HCT116 (cell line): ENCODE measurements around the gene NPSR1. TPM values are rescaled to one million over a fixed set of nuclear protein-coding genes. Genes with fewer than 3 reads are reported as not detected.
"Not testable (repeated sequence)": the region's sequence is repeated elsewhere in the genome, so short reads cannot be mapped to it uniquely, and the experiment has no call there.

Experiments used
- ATAC-seq: fragments of 200-7000 bp; cut with Tn5 transposase; 2 replicates; pipeline ENCODE4 v1.9.1; 2020; ENCODE audit warnings: mild to moderate bottlenecking, moderate library complexity
- BruUV-seq: library from RNA; stranded (reverse); fragments of 400-500 nt; replicated peaks from 2 replicates; lab custom pipeline; 2021; lab: Mats Ljungman, UMichigan
- CTCF ChIA-PET: fragments of 300-600 bp; sonication (Branson Sonifier 250); formaldehyde crosslinking; loops from one replicate; lab custom pipeline; 2021; ENCODE audit warnings: antibody characterized with exemption; lab: Charles Lee
- POLR2A ChIA-PET: fragments of 300-600, 350-600 bp; sonication (Branson Sonifier 250); formaldehyde crosslinking; loops from one replicate; lab custom pipeline; 2021; ENCODE audit warnings: antibody characterized with exemption; lab: Charles Lee
- RAD21 ChIA-PET, 2 experiments: fragments of 300-600 bp; sonication (Branson Sonifier 250); formaldehyde crosslinking; loops; one replicate each; lab custom pipeline; 2023; ENCODE audit warnings: low total read pairs in 2 of 2; ENCODE audit not compliant: uncharacterized antibody in 2 of 2, unreplicated experiment in 2 of 2, low non-redundant PET in 1 of 2; lab: Charles Lee
- DNase-seq: peaks from one replicate; pipeline ENCODE4 v3.0.0-alpha.2; 2010; ENCODE audit warnings: low read depth, low spot score
- H2AFZ ChIP-seq: fragments of 200-600 bp; shearing (Covaris generic), sonication (generic); 2 replicates; pipeline ENCODE4 v1.6.1; 2017; ENCODE audit warnings: low read depth, mixed run types, mixed read lengths, antibody characterized with exemption, low read length; ENCODE audit not compliant: poor library complexity, severe bottlenecking
- H3K27ac ChIP-seq: 2 replicates; pipeline ENCODE4 v1.5.1; 2012; ENCODE audit warnings: low read depth, low read length
- H3K27me3 ChIP-seq: fragments of 200-600 bp; sonication (generic); 2 replicates; pipeline ENCODE4 v1.6.1; 2016; ENCODE audit warnings: mixed run types, low read length, mixed read lengths; ENCODE audit not compliant: insufficient read depth
- H3K36me3 ChIP-seq, 2 experiments: fragments of 200-500 bp in 1 of 2; fragments of 200-600 bp in 1 of 2; sonication (Bioruptor generic) in 1 of 2; sonication (generic) in 1 of 2; 2 replicates each; pipeline versions ENCODE4 v1.5.1 to v1.6.1; 2014 to 2016; ENCODE audit warnings: low read length in 2 of 2, inconsistent platforms in 1 of 2, mixed read lengths in 1 of 2, mixed run types in 1 of 2; ENCODE audit not compliant: insufficient read depth in 2 of 2, control insufficient read depth in 1 of 2
- H3K4me1 ChIP-seq, 2 experiments: fragments of 200-600 bp in 1 of 2; sonication (generic) in 1 of 2; 2 replicates each; pipeline versions ENCODE4 v1.5.1 to v1.6.1; 2012 to 2017; ENCODE audit warnings: low read length in 2 of 2, inconsistent platforms in 1 of 2, mild to moderate bottlenecking in 1 of 2, mixed read lengths in 1 of 2, mixed run types in 1 of 2, moderate library complexity in 1 of 2; ENCODE audit not compliant: insufficient read depth in 2 of 2, control insufficient read depth in 1 of 2
- H3K4me2 ChIP-seq: fragments of 200-600 bp; sonication (generic); 2 replicates; pipeline ENCODE4 v1.6.1; 2017; ENCODE audit warnings: mixed run types, low read length, mixed read lengths
- H3K4me3 ChIP-seq, 2 experiments: fragments of 200-600 bp in 1 of 2; sonication (generic) in 1 of 2; replicated peaks in 1 of 2; 2 replicates each; pipeline ENCODE4 v1.5.1; 2011 to 2016; ENCODE audit warnings: low read length in 2 of 2, control low read depth in 1 of 2, low read depth in 1 of 2, mild to moderate bottlenecking in 1 of 2, mixed read lengths in 1 of 2, mixed run types in 1 of 2
- H3K79me2 ChIP-seq: fragments of 200-600 bp; sonication (generic); 2 replicates; pipeline ENCODE4 v1.6.1; 2017; ENCODE audit warnings: mild to moderate bottlenecking, mixed run types, low read length, moderate library complexity, mixed read lengths; ENCODE audit not compliant: insufficient read depth
- H3K9ac ChIP-seq: fragments of 200-600 bp; sonication (generic); 2 replicates; pipeline ENCODE4 v1.6.1; 2016; ENCODE audit warnings: low read length, mixed read lengths
- H3K9me2 ChIP-seq: fragments of 200-600 bp; sonication (generic), shearing (Covaris generic); 2 replicates; pipeline ENCODE4 v1.6.1; 2017; ENCODE audit warnings: mixed run types, mild to moderate bottlenecking, moderate library complexity; ENCODE audit not compliant: insufficient read depth
- H3K9me3 ChIP-seq, 2 experiments: fragments of 200-500 bp in 1 of 2; fragments of 200-600 bp in 1 of 2; sonication (Bioruptor generic) in 1 of 2; sonication (generic) in 1 of 2; 2 replicates each; pipeline ENCODE4 v1.6.1; 2014 to 2017; ENCODE audit warnings: low read length in 2 of 2, mixed read lengths in 2 of 2, inconsistent platforms in 1 of 2, low read depth in 1 of 2, mild to moderate bottlenecking in 1 of 2, mixed run types in 1 of 2, moderate library complexity in 1 of 2; ENCODE audit not compliant: control insufficient read depth in 1 of 2, insufficient read depth in 1 of 2
- H4K20me1 ChIP-seq: fragments of 200-600 bp; sonication (generic), shearing (Covaris generic); 2 replicates; pipeline ENCODE4 v1.6.1; 2017; ENCODE audit warnings: mixed run types, mild to moderate bottlenecking, moderate library complexity; ENCODE audit not compliant: insufficient read depth
- ATF3 ChIP-seq: IDR thresholded peaks from 2 replicates; pipeline ENCODE4 v1.6.1; 2012
- CEBPB ChIP-seq: IDR thresholded peaks from 2 replicates; pipeline ENCODE4 v1.6.1; 2012; ENCODE audit warnings: low read depth
- CTCF ChIP-seq, 3 experiments: fragments of 200-600 bp in 1 of 3; sonication (generic) in 1 of 3; IDR thresholded peaks in 2 of 3; conservative IDR thresholded peaks in 1 of 3; 2 replicates each; pipeline ENCODE4 v1.5.1; 2012 to 2017; ENCODE audit warnings: low read depth in 2 of 3, low read length in 2 of 3, antibody characterized with exemption in 1 of 3, borderline replicate concordance in 1 of 3, control low read depth in 1 of 3, mild to moderate bottlenecking in 1 of 3, mixed read lengths in 1 of 3, mixed run types in 1 of 3, moderate library complexity in 1 of 3; ENCODE audit not compliant: insufficient read depth in 1 of 3
- ELF1 ChIP-seq: IDR thresholded peaks from 2 replicates; pipeline ENCODE4 v1.6.1; 2012; ENCODE audit warnings: low read depth, borderline replicate concordance
- EZH2phosphoT487 ChIP-seq: fragments of 200-600 bp; IDR thresholded peaks from 2 replicates; pipeline ENCODE4 v1.6.1; 2018; ENCODE audit warnings: antibody characterized with exemption, borderline replicate concordance
- JUND ChIP-seq: IDR thresholded peaks from 2 replicates; pipeline ENCODE4 v1.6.1; 2012
- SIN3A ChIP-seq: IDR thresholded peaks from 2 replicates; pipeline ENCODE4 v1.6.1; 2012; ENCODE audit warnings: low read depth
- SRF ChIP-seq: IDR thresholded peaks from 2 replicates; pipeline ENCODE4 v1.6.1; 2012; ENCODE audit warnings: low read depth
- TCF7L2 ChIP-seq: IDR thresholded peaks from 2 replicates; pipeline ENCODE4 v1.7.0; 2011; ENCODE audit warnings: borderline replicate concordance, inconsistent platforms; ENCODE audit not compliant: insufficient read depth, insufficient read length; ENCODE audit errors: extremely low read depth
- ZBTB33 ChIP-seq: IDR thresholded peaks from 2 replicates; pipeline ENCODE4 v1.6.1; 2011; ENCODE audit warnings: mild to moderate bottlenecking, low read length, moderate library complexity; ENCODE audit not compliant: insufficient replicate concordance; ENCODE audit errors: extremely low read depth
- ZFX ChIP-seq: fragments of 450-650 bp; IDR thresholded peaks from 2 replicates; pipeline ENCODE4 v1.6.1; 2017
- ZNF274 ChIP-seq: fragments of 200-500 bp; sonication (Bioruptor generic); IDR thresholded peaks from 2 replicates; pipeline ENCODE4 v1.6.1; 2014; ENCODE audit warnings: mild to moderate bottlenecking, low read depth, low read length, inconsistent platforms
- intact Hi-C: fragments of 100-400 bp; cut with micrococcal nuclease; formaldehyde crosslinking; loops from 2 replicates; pipeline ENCODE4 v1.10.0; 2022
- total RNA-seq: library from RNA; stranded (reverse); gene quantifications from one replicate; pipeline ENCODE4 v1.2.1, GENCODE V29; 2021; ENCODE audit not compliant: unreplicated experiment

NPSR1 gene
- total RNA-seq, 1 experiment from 2014 or later = not detected

GRCh38 chr7:34807548-34808340 is 149.7 kb downstream of the NPSR1 start:
- H3K36me3 ChIP-seq = no peaks in the 10 kb centered on the region
- H3K9ac ChIP-seq = no peak overlapping the region
- no peaks in the 10 kb centered on the region for H3K27me3 ChIP-seq
- no peak overlapping the region for H3K4me3 ChIP-seq
- H3K4me1 ChIP-seq = no peaks in the 10 kb centered on the region
- H3K9me3 ChIP-seq = no peaks in the 10 kb centered on the region
- no peaks in the 10 kb centered on the region for H3K79me2 ChIP-seq
- no peak overlapping the region for H3K27ac ChIP-seq
- no peaks in the 10 kb centered on the region for H4K20me1 ChIP-seq
- ChIA-PET RAD21 (no interaction called here), POLR2A (no interaction called here), CTCF (no interaction called here)
- TF ChIP-seq JUND = no peak
- no peak for TF ChIP-seq TCF7L2
- TF ChIP-seq ELF1 = no peak
- no peak for TF ChIP-seq ATF3
- TF ChIP-seq CTCF (IDR thresholded peaks at IDR 0.05 in 2 of 3, conservative IDR thresholded peaks at IDR 0.05 in 1 of 3; ENCODE audit: borderline replicate concordance in 1 of 3, insufficient read depth in 1 of 3, low read depth in 2 of 3, low read length in 2 of 3) = no peak
- TF ChIP-seq ZBTB33 = no peak
- no peak for TF ChIP-seq CEBPB
- no peak for TF ChIP-seq ZNF274
- no peak for TF ChIP-seq EZH2phosphoT487
- no peak for TF ChIP-seq SRF
- TF ChIP-seq SIN3A = no peak
- TF ChIP-seq ZFX = no peak
- DNase-seq (no peak), ATAC-seq (no peak)
- intact Hi-C loops = no loop called here
- H2AFZ ChIP-seq = no peak overlapping the region
- no TSS peak for BruUV-seq
- no peak overlapping the region for H3K4me2 ChIP-seq
- H3K9me2 ChIP-seq = no peaks in the 10 kb centered on the region

GRCh38 chr7:34814203-34814842 is 156.3 kb downstream of the NPSR1 start:
- ATAC-seq, H3K4me2 ChIP-seq: not testable (repeated sequence)

More at GRCh38 chr7:34814203-34814842, 156.3 kb downstream of the NPSR1 start:
- H3K27ac ChIP-seq, H3K36me3 ChIP-seq, H3K4me3 ChIP-seq, intact Hi-C loops, H3K9me3 ChIP-seq, H4K20me1 ChIP-seq, H2AFZ ChIP-seq, H3K27me3 ChIP-seq, DNase-seq, H3K9me2 ChIP-seq, RAD21 ChIA-PET, CTCF ChIA-PET, H3K79me2 ChIP-seq, H3K4me1 ChIP-seq, H3K9ac ChIP-seq, BruUV-seq, POLR2A ChIA-PET: not testable (repeated sequence)
